Fibroblast of gingiva (primary cell): ENCODE data around the gene GARIN5A.
"Not testable (repeated sequence)": the region's sequence is repeated elsewhere in the genome, so short reads cannot be mapped to it uniquely, and the experiment has no call there.

Source experiments
- DNase-seq: peaks from one replicate; pipeline ENCODE4 v3.0.0-alpha.2; 2011; ENCODE audit warnings: low read depth

The GARIN5A gene

GRCh38 chr19:50465000-50465399 lies 11.6 kb downstream of the GARIN5A start:
- DNase-seq, result no peak

GRCh38 chr19:50464348-50464747 lies 12.3 kb downstream of the GARIN5A start:
- DNase-seq, result no peak

GRCh38 chr19:50462970-50463369 lies 13.7 kb downstream of the GARIN5A start:
- DNase-seq, result no peak

- DNase-seq, result peak; percentile 54
These were observed 15.4 kb downstream of the GARIN5A start for GRCh38 chr19:50461066-50461875.

GRCh38 chr19:50460161-50460765 lies 16.4 kb downstream of the GARIN5A start:
- no peak for DNase-seq

GRCh38 chr19:50459638-50460037 lies 17.0 kb downstream of the GARIN5A start:
- DNase-seq, result no peak

GRCh38 chr19:50459067-50459456 lies 17.6 kb downstream of the GARIN5A start:
- DNase-seq, result no peak

GRCh38 chr19:50458396-50459066 lies 18.1 kb downstream of the GARIN5A start:
- DNase-seq, result peak; percentile 29

GRCh38 chr19:50457300-50457699 lies 19.3 kb downstream of the GARIN5A start:
- DNase-seq, result no peak

- DNase-seq, result no peak
These were observed 20.7 kb downstream of the GARIN5A start for GRCh38 chr19:50455992-50456391.

GRCh38 chr19:50453243-50453642 lies 23.4 kb downstream of the GARIN5A start:
- no peak for DNase-seq

- no peak for DNase-seq
These were observed 25.5 kb downstream of the GARIN5A start for GRCh38 chr19:50451223-50451534.

- DNase-seq, result no peak
These were observed 26.1 kb downstream of the GARIN5A start for GRCh38 chr19:50450369-50451222.

- DNase-seq, result no peak
These were observed 27.3 kb downstream of the GARIN5A start for GRCh38 chr19:50449236-50449899.

- DNase-seq, result no peak
These were observed 28.9 kb downstream of the GARIN5A start for GRCh38 chr19:50447750-50448149.

GRCh38 chr19:50447053-50447452 lies 29.6 kb downstream of the GARIN5A start:
- DNase-seq, result no peak

- no peak for DNase-seq
These were observed 32.6 kb downstream of the GARIN5A start for GRCh38 chr19:50444059-50444458.

GRCh38 chr19:50439130-50439529 lies 37.5 kb downstream of the GARIN5A start:
- DNase-seq, result not testable (repeated sequence)

- DNase-seq, result no peak
These were observed 38.7 kb downstream of the GARIN5A start for GRCh38 chr19:50437862-50438449.

- DNase-seq, result no peak
These were observed 41.0 kb downstream of the GARIN5A start for GRCh38 chr19:50435627-50436026.

GRCh38 chr19:50435221-50435620 lies 41.4 kb downstream of the GARIN5A start:
- DNase-seq, result no peak
